Activated B cell treated with CpG ODN at 0.5 μM for 24 hours (primary cell): ENCODE data around the gene RTCA. TPM values are rescaled to one million over a fixed set of nuclear protein-coding genes. Genes with fewer than 3 reads are reported as not detected.

ENCODE experiments used
- ATAC-seq: fragments of 200-7000 bp; cut with Tn5 transposase; one replicate; pipeline ENCODE4 v1.10.0; 2021; ENCODE audit warnings: low read depth, mild to moderate bottlenecking, moderate library complexity
- CTCF ChIA-PET: fragments of 350-600 bp; sonication (Branson Sonifier 250); formaldehyde crosslinking; loops from one replicate; lab custom pipeline; 2021; ENCODE audit warnings: antibody characterized with exemption; lab: Charles Lee
- POLR2A ChIA-PET: fragments of 350-600 bp; sonication (Branson Sonifier 250); formaldehyde crosslinking; loops from one replicate; lab custom pipeline; 2021; ENCODE audit warnings: antibody characterized with exemption; lab: Charles Lee
- DNase-seq: peaks from one replicate; pipeline ENCODE4 v3.0.0; 2022
- H3K27ac Mint-ChIP-seq: one replicate; pipeline ENCODE4 v1.8.0; 2020; ENCODE audit warnings: mixed read lengths
- H3K27me3 Mint-ChIP-seq: one replicate; pipeline ENCODE4 v1.8.0; 2021; ENCODE audit warnings: mixed read lengths
- H3K36me3 Mint-ChIP-seq: one replicate; pipeline ENCODE4 v1.8.0; 2021; ENCODE audit warnings: low read depth, mixed read lengths
- H3K4me1 Mint-ChIP-seq: one replicate; pipeline ENCODE4 v1.8.0; 2021; ENCODE audit warnings: mixed read lengths
- H3K4me3 Mint-ChIP-seq: one replicate; pipeline ENCODE4 v1.8.0; 2020; ENCODE audit warnings: mild to moderate bottlenecking, mixed read lengths
- H3K9me3 Mint-ChIP-seq: one replicate; pipeline ENCODE4 v1.8.0; 2020; ENCODE audit warnings: mixed read lengths
- intact Hi-C: fragments of 100-400 bp; cut with micrococcal nuclease; formaldehyde crosslinking; loops from one replicate; pipeline ENCODE4 v1.15.1; 2024
- total RNA-seq: library from RNA; stranded (reverse); gene quantifications from 2 replicates; pipeline ENCODE4 v1.2.3, GENCODE V29; 2022
- TF ChIP-seq, protein P1 (sequence below): fragments of 200-600 bp; IDR thresholded peaks from one replicate; pipeline ENCODE4 v1.8.0; 2022; ENCODE audit warnings: antibody characterized with exemption, mild to moderate bottlenecking

RTCA gene
- total RNA-seq, 1 donor from 2014 or later, result 34.5 TPM

DNA sequence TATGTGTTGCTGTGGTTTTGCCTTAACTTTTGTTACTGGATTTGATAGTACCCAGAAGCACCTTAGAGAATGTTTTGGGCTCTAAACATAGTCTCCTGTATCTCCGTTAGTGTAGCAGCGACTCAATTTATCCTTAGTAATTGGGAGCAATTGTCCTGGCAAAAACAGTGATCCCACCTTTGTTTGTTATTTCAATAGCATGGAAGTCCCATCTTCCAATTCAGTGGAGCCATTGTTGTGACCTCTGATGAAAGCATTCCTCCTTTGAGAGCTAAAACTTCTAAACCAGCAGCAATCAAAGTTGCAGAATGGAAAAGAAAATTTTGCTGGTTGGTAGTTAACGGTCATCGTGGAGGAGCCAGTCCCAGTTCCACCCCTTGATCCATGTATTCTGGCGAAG, 34.7 kb downstream of the RTCA start:
- CTCF ChIA-PET, result interaction anchor here (1.1 kb wide), 1 partner anchor 159 kb away, joined by 3 read pairs; no protein-coding TSS in a partner anchor
- ATAC-seq (no peak), DNase-seq (no peak)
- Mint-ChIP-seq H3K4me3 (no peak overlapping the region), H3K27me3 (no peaks in the 10 kb centered on the region), H3K36me3 (peaks cover 4% of the 10 kb centered on the region), H3K4me1 (no peaks in the 10 kb centered on the region), H3K9me3 (peaks cover 3% of the 10 kb centered on the region), H3K27ac (no peak overlapping the region)
- POLR2A ChIA-PET, result interaction anchor here (0.9 kb wide), 1 partner anchor 51 kb away, joined by 3 read pairs; the partner anchor contains the start of gene CDC14A
- TF ChIP-seq, protein P1, sequence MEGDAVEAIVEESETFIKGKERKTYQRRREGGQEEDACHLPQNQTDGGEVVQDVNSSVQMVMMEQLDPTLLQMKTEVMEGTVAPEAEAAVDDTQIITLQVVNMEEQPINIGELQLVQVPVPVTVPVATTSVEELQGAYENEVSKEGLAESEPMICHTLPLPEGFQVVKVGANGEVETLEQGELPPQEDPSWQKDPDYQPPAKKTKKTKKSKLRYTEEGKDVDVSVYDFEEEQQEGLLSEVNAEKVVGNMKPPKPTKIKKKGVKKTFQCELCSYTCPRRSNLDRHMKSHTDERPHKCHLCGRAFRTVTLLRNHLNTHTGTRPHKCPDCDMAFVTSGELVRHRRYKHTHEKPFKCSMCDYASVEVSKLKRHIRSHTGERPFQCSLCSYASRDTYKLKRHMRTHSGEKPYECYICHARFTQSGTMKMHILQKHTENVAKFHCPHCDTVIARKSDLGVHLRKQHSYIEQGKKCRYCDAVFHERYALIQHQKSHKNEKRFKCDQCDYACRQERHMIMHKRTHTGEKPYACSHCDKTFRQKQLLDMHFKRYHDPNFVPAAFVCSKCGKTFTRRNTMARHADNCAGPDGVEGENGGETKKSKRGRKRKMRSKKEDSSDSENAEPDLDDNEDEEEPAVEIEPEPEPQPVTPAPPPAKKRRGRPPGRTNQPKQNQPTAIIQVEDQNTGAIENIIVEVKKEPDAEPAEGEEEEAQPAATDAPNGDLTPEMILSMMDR, result no peak
- intact Hi-C loops, result no loop called here

DNA sequence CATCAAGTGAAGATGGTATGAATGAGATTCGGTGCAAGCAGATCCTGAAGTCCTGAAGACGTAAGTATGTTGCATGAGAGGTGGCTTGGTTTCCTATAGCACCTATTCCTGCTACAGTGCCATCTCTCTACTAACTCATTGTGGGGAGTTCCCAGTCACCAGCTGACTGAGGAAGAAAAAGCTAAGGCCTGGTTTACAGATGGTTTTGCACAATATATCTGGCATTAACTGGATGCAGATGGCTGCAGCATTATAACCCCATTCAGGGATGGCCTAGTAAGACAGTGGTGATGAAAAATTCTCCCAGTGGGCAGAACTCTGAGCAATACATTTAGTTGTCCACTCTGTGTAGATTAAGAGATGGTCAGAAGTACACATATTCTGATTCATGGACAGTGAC, 36.7 kb downstream of the RTCA start:
- DNase-seq (no peak), ATAC-seq (no peak)
- Mint-ChIP-seq H3K4me1 (no peaks in the 10 kb centered on the region), H3K36me3 (no peaks in the 10 kb centered on the region), H3K27me3 (no peaks in the 10 kb centered on the region), H3K9me3 (no peaks in the 10 kb centered on the region), H3K4me3 (no peak overlapping the region), H3K27ac (no peak overlapping the region)
- POLR2A ChIA-PET, result no interaction called here
- TF ChIP-seq, protein P1, result no peak
- intact Hi-C loops, result no loop called here
- CTCF ChIA-PET, result no interaction called here

DNA sequence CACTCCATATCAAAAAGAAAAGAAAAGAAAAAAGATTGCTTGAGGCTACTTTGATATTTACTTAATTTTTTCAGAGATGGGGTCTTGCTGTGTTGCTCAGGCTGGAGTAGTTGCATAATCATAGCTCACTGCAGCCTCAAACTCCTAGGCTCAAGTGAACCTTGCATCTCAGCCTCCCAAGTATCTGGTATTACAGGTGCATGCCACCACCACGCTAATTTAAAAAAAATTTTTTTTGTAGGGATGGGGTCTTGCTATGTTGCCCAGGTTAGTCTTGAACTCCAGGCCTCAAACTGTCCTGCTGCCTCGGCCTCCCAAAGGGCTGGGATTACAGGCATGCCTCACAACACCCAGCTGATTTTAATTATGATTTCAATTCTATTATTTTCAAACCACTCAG, 38.2 kb downstream of the RTCA start:
- ATAC-seq, result no peak
- Mint-ChIP-seq H3K4me3 (no peak overlapping the region), H3K4me1 (no peaks in the 10 kb centered on the region), H3K9me3 (no peaks in the 10 kb centered on the region), H3K36me3 (no peaks in the 10 kb centered on the region), H3K27me3 (no peaks in the 10 kb centered on the region), H3K27ac (no peak overlapping the region)
- ChIA-PET POLR2A (no interaction called here), CTCF (no interaction called here)
- TF ChIP-seq, protein P1, result no peak
- no peak for DNase-seq
- intact Hi-C loops, result no loop called here

DNA sequence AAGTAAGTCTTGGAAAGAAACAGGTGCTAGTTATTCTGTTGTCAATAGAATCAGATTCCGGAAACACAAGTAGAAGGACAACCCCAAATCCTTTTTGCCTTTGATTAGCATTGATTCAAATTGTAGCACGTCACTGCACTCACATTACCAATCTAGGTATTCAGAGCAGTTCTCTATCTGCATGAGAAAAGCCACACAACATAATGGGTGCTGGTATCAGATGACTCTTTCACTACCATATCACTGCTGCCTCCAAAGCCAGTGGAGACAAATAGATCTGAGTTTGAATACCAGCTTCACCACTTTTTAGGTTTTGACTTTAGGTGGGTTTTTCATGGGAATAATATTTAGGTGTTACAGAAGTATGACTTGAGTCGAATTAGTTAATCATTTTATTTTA, 38.9 kb downstream of the RTCA start:
- ChIA-PET CTCF (no interaction called here), POLR2A (no interaction called here)
- intact Hi-C loops, result no loop called here
- H3K27me3 Mint-ChIP-seq, result no peaks in the 10 kb centered on the region
- H3K4me3 Mint-ChIP-seq, result no peak overlapping the region
- DNase-seq, result no peak
- TF ChIP-seq, protein P1, result no peak
- no peaks in the 10 kb centered on the region for H3K4me1 Mint-ChIP-seq
- H3K27ac Mint-ChIP-seq, result no peak overlapping the region
- peaks cover 4% of the 10 kb centered on the region for H3K9me3 Mint-ChIP-seq
- no peak for ATAC-seq
- H3K36me3 Mint-ChIP-seq, result no peaks in the 10 kb centered on the region

DNA sequence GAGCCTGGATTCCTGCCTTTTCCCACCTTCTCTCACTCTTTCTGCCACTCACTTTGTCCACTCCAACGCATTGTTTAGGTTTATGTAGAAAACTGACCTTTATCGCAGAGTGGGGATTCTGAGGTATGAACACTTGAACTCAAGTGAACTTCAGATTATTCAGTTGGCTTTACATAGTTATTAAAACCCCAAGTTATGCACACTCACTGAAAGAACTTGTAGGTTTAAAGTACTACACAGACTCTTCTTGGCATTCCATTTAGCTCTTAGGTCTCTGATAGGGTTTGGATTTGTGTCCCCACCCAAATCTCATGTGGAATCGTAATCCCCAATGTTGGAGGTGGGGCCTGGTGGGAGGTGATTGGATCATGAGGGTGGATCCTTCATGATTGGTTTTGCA, 39.9 kb downstream of the RTCA start:
- H3K36me3 Mint-ChIP-seq, result no peaks in the 10 kb centered on the region
- H3K4me3 Mint-ChIP-seq, result no peak overlapping the region
- ChIA-PET CTCF (no interaction called here), POLR2A (no interaction called here)
- ATAC-seq (no peak), DNase-seq (no peak)
- H3K27ac Mint-ChIP-seq, result no peak overlapping the region
- intact Hi-C loops, result no loop called here
- peaks cover 6% of the 10 kb centered on the region for H3K9me3 Mint-ChIP-seq
- H3K27me3 Mint-ChIP-seq, result no peaks in the 10 kb centered on the region
- TF ChIP-seq, protein P1, result no peak
- H3K4me1 Mint-ChIP-seq, result no peaks in the 10 kb centered on the region
